Measurements from ENCODE around the gene YWHAE. TPM values are rescaled to one million over a fixed set of nuclear protein-coding genes. Genes with fewer than 3 reads are reported as not detected.
A peak's percentile ranks its signal among the peaks of the same experiment; 100 is the strongest.

The YWHAE gene
- total and polyA plus RNA-seq, 2 of the 4 experiments (the other 2 are of a cell fraction): 358 to 774 TPM

GRCh38 chr17:1391577-1391976 is 8.4 kb downstream of the YWHAE start:
- ChIA-PET POLR2A (ENCODE audit: unreplicated experiment) (interaction anchor here (0.6 to 0.8 kb wide), 2 partner anchors 26 to 57 kb away, joined by 3 to 4 read pairs; no protein-coding TSS in a partner anchor), CTCF (interaction anchor here (0.6 to 3.9 kb wide), 4 partner anchors 8 to 75 kb away, joined by 3 to 15 read pairs (median 4); partner anchors contain the start of gene YWHAE)
- no peak overlapping the region for H3K56ac ChIP-seq (ENCODE audit: extremely low read depth, insufficient read depth, low read length)
- peak overlapping the region; percentile 36; the same call in 1 of the 2 replicates for H3K4me2 ChIP-seq (ENCODE audit: low read depth, low read length)
- TF ChIP-seq MAFK (IDR thresholded peaks at IDR 0.05; ENCODE audit: low read depth, low read length): no peak
- intact Hi-C loops (cut with micrococcal nuclease): no loop called here
- no peak overlapping the region for H3K9ac ChIP-seq (ENCODE audit: low read depth, low read length)
- H3K14ac ChIP-seq (replicated peaks; ENCODE audit: low read depth, low read length): no peak overlapping the region
- H2BK5ac ChIP-seq (ENCODE audit: low read depth, low read length, poor library complexity, severe bottlenecking): no peak overlapping the region
- no peak overlapping the region for H3K4ac ChIP-seq (ENCODE audit: low read depth, low read length)
- H3K9me3 ChIP-seq (ENCODE audit: control insufficient read depth, insufficient read depth, low read length): no peaks in the 10 kb centered on the region
- H3K27me3 ChIP-seq (ENCODE audit: control insufficient read depth, insufficient read depth, low read length): no peaks in the 10 kb centered on the region
- H4K8ac ChIP-seq (ENCODE audit: low read depth in 2 of 2, low read length in 2 of 2): no peak overlapping the region
- ATAC-seq (ENCODE audit: low read depth) (no peak), DNase-seq (no peak)
- H3K4me1 ChIP-seq (ENCODE audit: control insufficient read depth, insufficient read depth, low read length): peaks cover 11% of the 10 kb centered on the region
- no peak overlapping the region for H2AK9ac ChIP-seq (replicated peaks; ENCODE audit: low read depth, low read length, poor library complexity)
- 92% methylated on average over 5 of the region's 9 CpGs; no CpG with 5 or more reads in 1 of the 2 experiments for WGBS, 2 experiments (ENCODE audit: extremely low coverage in 2 of 2, insufficient read length in 1 of 2)
- peaks cover 0 to 38% of the 10 kb centered on the region in 2 experiments; a peak in 2 of 4 replicates for H3K79me1 ChIP-seq (ENCODE audit: low read depth in 1 of 2, low read length in 2 of 2)
- H4K20me1 ChIP-seq (ENCODE audit: insufficient read depth, low read length): peaks cover 100% of the 10 kb centered on the region
- peaks cover 15% of the 10 kb centered on the region for H3K9me1 ChIP-seq (ENCODE audit: insufficient read depth, low read length)
- no peak overlapping the region for H4K91ac ChIP-seq (ENCODE audit: insufficient read depth, low read depth, low read length)
- no peak overlapping the region for H3K18ac ChIP-seq (ENCODE audit: low read depth, low read length)
- dilution Hi-C loops (cut with HindIII; ENCODE audit: low sequenced_read_pairs, unreplicated experiment): no loop called here
- in situ Hi-C loops (cut with MboI; ENCODE audit: low sequenced_read_pairs): no loop called here
- H3K36me3 ChIP-seq (ENCODE audit: control insufficient read depth, insufficient read depth, low read length): peaks cover 5% of the 10 kb centered on the region
- no peak overlapping the region for H2AK5ac ChIP-seq (ENCODE audit: low read depth, low read length)
- H2BK20ac ChIP-seq (ENCODE audit: low read depth, low read length): no peak overlapping the region
- H2AFZ ChIP-seq (replicated peaks; ENCODE audit: low read length, poor library complexity): no peak overlapping the region
- H3K4me3 ChIP-seq (ENCODE audit: insufficient read depth, low read depth, low read length): no peak overlapping the region
- H2BK120ac ChIP-seq (ENCODE audit: low read depth, low read length): no peak overlapping the region
- H3K23ac ChIP-seq (ENCODE audit: low read depth, low read length): no peak overlapping the region
- no peak overlapping the region for H3K27ac ChIP-seq (ENCODE audit: insufficient read depth, low read length)
- no peak overlapping the region for H2BK15ac ChIP-seq (ENCODE audit: low read depth, low read length)
- H4K5ac ChIP-seq (ENCODE audit: low read depth, low read length): no peak overlapping the region
- BruUV-seq (replicated peaks): no TSS peak
